Caco-2 (cell line): ENCODE data around the gene SCP2. TPM values are rescaled to one million over a fixed set of nuclear protein-coding genes. Genes with fewer than 3 reads are reported as not detected.

Source experiments
- BruUV-seq: library from RNA; stranded (reverse); fragments of 400-500 nt; replicated peaks from 2 replicates; lab custom pipeline; 2021; lab: Mats Ljungman, UMichigan
- CTCF ChIA-PET: fragments of 300-600 bp; sonication (Branson Sonifier 250); formaldehyde crosslinking; loops from one replicate; lab custom pipeline; 2022; ENCODE audit warnings: antibody characterized with exemption; lab: Charles Lee
- POLR2A ChIA-PET: fragments of 300-600 bp; sonication (Branson Sonifier 250); formaldehyde crosslinking; loops from one replicate; lab custom pipeline; 2022; ENCODE audit warnings: antibody characterized with exemption; lab: Charles Lee
- DNase-seq, 2 experiments: peaks; one replicate each; pipeline versions ENCODE4 v3.0.0 to v3.0.0-alpha.2; 2020 to 2022
- H3K27me3 ChIP-seq: replicated peaks from 2 replicates; pipeline ENCODE4 v1.6.0; 2011; ENCODE audit warnings: low read length; ENCODE audit not compliant: control insufficient read depth, insufficient read depth
- H3K36me3 ChIP-seq: 2 replicates; pipeline ENCODE4 v1.5.1; 2011; ENCODE audit warnings: low read length; ENCODE audit not compliant: control insufficient read depth, insufficient read depth
- H3K4me1 ChIP-seq: fragments of 250-450 bp; sonication (Bioruptor Pico); 2 replicates; pipeline ENCODE4 v1.5.1; 2020; ENCODE audit warnings: mild to moderate bottlenecking
- H3K4me3 ChIP-seq: 2 replicates; pipeline ENCODE4 v1.5.1; 2011; ENCODE audit warnings: low read depth, mild to moderate bottlenecking, control low read depth, low read length
- H3K9me3 ChIP-seq: fragments of 250-450 bp; sonication (Bioruptor Pico); 2 replicates; pipeline ENCODE4 v1.5.1; 2020; ENCODE audit warnings: mild to moderate bottlenecking, moderate library complexity
- H3K27ac Mint-ChIP-seq: one replicate; pipeline ENCODE4 v1.8.0; 2022; ENCODE audit warnings: mixed read lengths; ENCODE audit not compliant: unreplicated experiment
- H3K27me3 Mint-ChIP-seq: one replicate; pipeline ENCODE4 v1.8.0; 2022; ENCODE audit warnings: mixed read lengths; ENCODE audit not compliant: insufficient read depth, unreplicated experiment
- H3K36me3 Mint-ChIP-seq: one replicate; pipeline ENCODE4 v1.8.0; 2022; ENCODE audit warnings: mild to moderate bottlenecking, mixed read lengths; ENCODE audit not compliant: insufficient read depth, unreplicated experiment
- H3K4me1 Mint-ChIP-seq: one replicate; pipeline ENCODE4 v1.8.0; 2022; ENCODE audit warnings: low read depth, mixed read lengths; ENCODE audit not compliant: unreplicated experiment
- H3K4me3 Mint-ChIP-seq: one replicate; pipeline ENCODE4 v1.8.0; 2022; ENCODE audit warnings: mild to moderate bottlenecking, moderate library complexity, mixed read lengths; ENCODE audit not compliant: unreplicated experiment
- H3K9me3 Mint-ChIP-seq: one replicate; pipeline ENCODE4 v1.8.0; 2022; ENCODE audit warnings: mixed read lengths; ENCODE audit not compliant: unreplicated experiment
- intact Hi-C: fragments of 100-400 bp; cut with micrococcal nuclease; formaldehyde crosslinking; loops from one replicate; pipeline ENCODE4 v1.10.0; 2022; ENCODE audit not compliant: unreplicated experiment
- total RNA-seq: library from RNA; stranded (reverse); gene quantifications from 2 replicates; pipeline ENCODE4 v1.2.3, GENCODE V29; 2022
- TF ChIP-seq, protein P1 (sequence below), 2 experiments: fragments of 200-600 bp in 1 of 2; IDR thresholded peaks; 1 replicate in 1 of 2; 2 replicates in 1 of 2; pipeline versions ENCODE4 v1.5.1 to v1.8.0; 2011 to 2022; ENCODE audit warnings: antibody characterized with exemption in 1 of 2, control low read depth in 1 of 2, inconsistent platforms in 1 of 2, low read depth in 1 of 2, low read length in 1 of 2, mild to moderate bottlenecking in 1 of 2, moderate library complexity in 1 of 2; ENCODE audit not compliant: insufficient read depth in 1 of 2, severe bottlenecking in 1 of 2, unreplicated experiment in 1 of 2

Gene SCP2
- total RNA-seq, 1 experiment from 2014 or later = 67.0 TPM

DNA sequence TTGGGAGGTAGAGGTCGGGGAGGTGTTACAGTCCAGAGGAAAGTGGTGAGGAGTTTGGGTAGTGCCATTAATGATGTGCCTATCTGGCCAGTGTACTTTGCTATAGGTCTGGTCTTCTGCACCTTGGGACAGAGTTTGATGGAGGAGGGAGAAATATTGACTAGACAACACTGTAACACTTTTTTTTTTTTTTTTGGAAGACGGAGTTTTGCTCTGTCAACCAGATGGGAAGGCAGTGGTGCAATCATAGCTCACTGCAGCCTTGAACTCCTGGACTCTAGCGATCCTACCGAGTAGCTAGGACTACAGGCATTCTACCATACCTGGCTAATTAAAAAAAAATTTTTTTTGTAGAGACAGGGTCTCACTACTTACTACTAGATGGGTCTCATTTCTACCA, 1.9 kb downstream of the SCP2 start:
- H3K9me3 Mint-ChIP-seq = no peaks in the 10 kb centered on the region
- POLR2A ChIA-PET = no interaction called here
- H3K4me3 ChIP-seq = no peak overlapping the region
- DNase-seq = no peak
- BruUV-seq = no TSS peak
- no peaks in the 10 kb centered on the region for H3K36me3 Mint-ChIP-seq
- CTCF ChIA-PET = no interaction called here
- H3K9me3 ChIP-seq = no peaks in the 10 kb centered on the region
- peaks cover 1% of the 10 kb centered on the region; the same call in 1 of the 2 replicates for H3K36me3 ChIP-seq
- H3K4me1 Mint-ChIP-seq = no peaks in the 10 kb centered on the region
- no peak overlapping the region for H3K27ac Mint-ChIP-seq
- H3K27me3 ChIP-seq = no peaks in the 10 kb centered on the region
- peak overlapping the region; percentile 6 for H3K4me3 Mint-ChIP-seq
- TF ChIP-seq, protein P1, sequence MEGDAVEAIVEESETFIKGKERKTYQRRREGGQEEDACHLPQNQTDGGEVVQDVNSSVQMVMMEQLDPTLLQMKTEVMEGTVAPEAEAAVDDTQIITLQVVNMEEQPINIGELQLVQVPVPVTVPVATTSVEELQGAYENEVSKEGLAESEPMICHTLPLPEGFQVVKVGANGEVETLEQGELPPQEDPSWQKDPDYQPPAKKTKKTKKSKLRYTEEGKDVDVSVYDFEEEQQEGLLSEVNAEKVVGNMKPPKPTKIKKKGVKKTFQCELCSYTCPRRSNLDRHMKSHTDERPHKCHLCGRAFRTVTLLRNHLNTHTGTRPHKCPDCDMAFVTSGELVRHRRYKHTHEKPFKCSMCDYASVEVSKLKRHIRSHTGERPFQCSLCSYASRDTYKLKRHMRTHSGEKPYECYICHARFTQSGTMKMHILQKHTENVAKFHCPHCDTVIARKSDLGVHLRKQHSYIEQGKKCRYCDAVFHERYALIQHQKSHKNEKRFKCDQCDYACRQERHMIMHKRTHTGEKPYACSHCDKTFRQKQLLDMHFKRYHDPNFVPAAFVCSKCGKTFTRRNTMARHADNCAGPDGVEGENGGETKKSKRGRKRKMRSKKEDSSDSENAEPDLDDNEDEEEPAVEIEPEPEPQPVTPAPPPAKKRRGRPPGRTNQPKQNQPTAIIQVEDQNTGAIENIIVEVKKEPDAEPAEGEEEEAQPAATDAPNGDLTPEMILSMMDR (IDR thresholded peaks at IDR 0.05; ENCODE audit: insufficient read depth in 1 of 2, low read depth in 1 of 2, low read length in 1 of 2, severe bottlenecking in 1 of 2, unreplicated experiment in 1 of 2) = no peak
- H3K27me3 Mint-ChIP-seq = no peaks in the 10 kb centered on the region
- intact Hi-C loops = loop anchor here (5.0 kb wide), 1 partner anchor 253 kb away; no protein-coding TSS in a partner anchor
- H3K4me1 ChIP-seq = no peaks in the 10 kb centered on the region

DNA sequence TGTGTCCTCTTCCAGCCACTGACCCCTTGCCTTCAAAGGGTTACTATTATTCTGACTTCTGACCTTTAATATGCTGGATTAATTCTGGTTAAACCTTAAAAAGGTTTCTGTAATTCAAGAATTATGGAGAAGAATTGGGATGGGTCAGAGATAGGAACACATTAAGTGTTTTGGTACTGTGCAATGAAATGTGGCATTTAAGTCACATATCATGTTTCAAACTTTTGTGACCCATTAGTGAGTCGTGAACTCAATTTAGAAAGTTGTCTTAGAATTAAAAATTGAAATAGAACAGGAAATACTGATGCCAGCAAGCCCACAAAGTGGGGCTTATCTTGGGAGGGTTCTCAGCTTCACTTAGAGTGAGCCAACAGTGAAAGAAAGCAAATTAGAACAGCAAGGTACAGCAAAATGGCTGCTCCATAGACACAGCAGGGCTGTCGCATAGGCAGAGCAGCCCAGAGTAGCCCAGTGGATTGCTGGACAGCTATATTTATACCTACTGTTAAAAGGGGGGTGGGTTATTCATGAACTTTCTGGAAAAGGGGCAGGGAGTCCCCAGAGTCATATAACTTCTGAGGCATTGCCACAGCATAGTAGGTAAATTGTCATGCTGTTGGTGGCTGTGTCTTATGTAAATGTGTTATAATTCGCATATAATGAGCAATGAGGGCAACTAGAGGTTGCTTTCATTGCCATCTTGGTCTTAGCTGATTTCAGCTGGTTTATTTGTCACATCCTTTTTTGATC, 10.5 kb downstream of the SCP2 start:
- H3K27me3 Mint-ChIP-seq = no peaks in the 10 kb centered on the region
- H3K36me3 Mint-ChIP-seq = no peaks in the 10 kb centered on the region
- Histone ChIP-seq H3K4me1 (no peaks in the 10 kb centered on the region), H3K27me3 (no peaks in the 10 kb centered on the region), H3K9me3 (no peaks in the 10 kb centered on the region), H3K36me3 (no peaks in the 10 kb centered on the region), H3K4me3 (no peak overlapping the region)
- TF ChIP-seq, protein P1 (IDR thresholded peaks at IDR 0.05; ENCODE audit: insufficient read depth in 1 of 2, low read depth in 1 of 2, low read length in 1 of 2, severe bottlenecking in 1 of 2, unreplicated experiment in 1 of 2) = no peak
- no TSS peak for BruUV-seq
- POLR2A ChIA-PET = no interaction called here
- no peaks in the 10 kb centered on the region for H3K9me3 Mint-ChIP-seq
- H3K4me1 Mint-ChIP-seq = no peaks in the 10 kb centered on the region
- H3K4me3 Mint-ChIP-seq = no peak overlapping the region
- H3K27ac Mint-ChIP-seq = no peak overlapping the region
- intact Hi-C loops = no loop called here
- DNase-seq = no peak
- CTCF ChIA-PET = no interaction called here

- Mint-ChIP-seq H3K36me3 (no peaks in the 10 kb centered on the region), H3K4me3 (no peak overlapping the region), H3K9me3 (no peaks in the 10 kb centered on the region), H3K27ac (no peak overlapping the region), H3K27me3 (no peaks in the 10 kb centered on the region), H3K4me1 (no peaks in the 10 kb centered on the region)
- Histone ChIP-seq H3K27me3 (no peaks in the 10 kb centered on the region), H3K4me3 (no peak overlapping the region), H3K9me3 (no peaks in the 10 kb centered on the region), H3K36me3 (no peaks in the 10 kb centered on the region), H3K4me1 (no peaks in the 10 kb centered on the region)
- BruUV-seq = no TSS peak
- ChIA-PET POLR2A (no interaction called here), CTCF (no interaction called here)
- intact Hi-C loops = no loop called here
- no peak for DNase-seq
- TF ChIP-seq, protein P1 (IDR thresholded peaks at IDR 0.05; ENCODE audit: insufficient read depth in 1 of 2, low read depth in 1 of 2, low read length in 1 of 2, severe bottlenecking in 1 of 2, unreplicated experiment in 1 of 2) = no peak
These were observed 11.0 kb downstream of the SCP2 start for GRCh38 chr1:52938183-52938451.
